ENCODE results near the gene SPATA45.

The SPATA45 gene

GRCh38 chr1:212847549-212847948 is at the start of gene SPATA45:
TSS of gene SPATA45 (minus strand) at chr1:212847649. CDS start at chr1:212836149, 11,500 bp downstream.
- ATAC-seq (ENCODE audit: low read depth) (no peak), DNase-seq (ENCODE audit: low spot score) (no peak)
- Histone ChIP-seq H3K36me3 (ENCODE audit: low read depth) (no peaks in the 10 kb centered on the region), H3K4me1 (ENCODE audit: insufficient read depth, poor library complexity, severe bottlenecking) (no peaks in the 10 kb centered on the region), H3K4me3 (ENCODE audit: severe bottlenecking) (no peak within 1 kb of the TSS), H3K9me3 (ENCODE audit: severe bottlenecking) (no peaks in the 10 kb centered on the region), H3K27me3 (ENCODE audit: insufficient read depth, poor library complexity, severe bottlenecking) (no peaks in the 10 kb centered on the region), H3K27ac (ENCODE audit: poor library complexity, severe bottlenecking) (no peak within 1 kb of the TSS)
- TF ChIP-seq CTCF (IDR thresholded peaks at IDR 0.05; ENCODE audit: poor library complexity, severe bottlenecking): no peak

- H3K4me1 ChIP-seq (ENCODE audit: insufficient read depth, poor library complexity, severe bottlenecking): no peaks in the 10 kb centered on the region
- H3K27ac ChIP-seq (ENCODE audit: poor library complexity, severe bottlenecking): no peak overlapping the region
- no peaks in the 10 kb centered on the region for H3K9me3 ChIP-seq (ENCODE audit: severe bottlenecking)
- TF ChIP-seq CTCF (IDR thresholded peaks at IDR 0.05; ENCODE audit: poor library complexity, severe bottlenecking): no peak
- no peak overlapping the region for H3K4me3 ChIP-seq (ENCODE audit: severe bottlenecking)
- DNase-seq (ENCODE audit: low spot score) (no peak), ATAC-seq (ENCODE audit: low read depth) (no peak)
- H3K36me3 ChIP-seq (ENCODE audit: low read depth): peaks cover 20% of the 10 kb centered on the region
- H3K27me3 ChIP-seq (ENCODE audit: insufficient read depth, poor library complexity, severe bottlenecking): no peaks in the 10 kb centered on the region
These were observed 44.7 kb upstream of the SPATA45 start for GRCh38 chr1:212892108-212892507.

GRCh38 chr1:212884592-212884991 is 37.1 kb upstream of the SPATA45 start:
- TF ChIP-seq CTCF (IDR thresholded peaks at IDR 0.05; ENCODE audit: poor library complexity, severe bottlenecking): no peak
- Histone ChIP-seq H3K27me3 (ENCODE audit: insufficient read depth, poor library complexity, severe bottlenecking) (no peaks in the 10 kb centered on the region), H3K4me3 (ENCODE audit: severe bottlenecking) (no peak overlapping the region), H3K27ac (ENCODE audit: poor library complexity, severe bottlenecking) (no peak overlapping the region), H3K4me1 (ENCODE audit: insufficient read depth, poor library complexity, severe bottlenecking) (no peaks in the 10 kb centered on the region), H3K36me3 (ENCODE audit: low read depth) (peaks cover 20% of the 10 kb centered on the region), H3K9me3 (ENCODE audit: severe bottlenecking) (no peaks in the 10 kb centered on the region)
- ATAC-seq (ENCODE audit: low read depth): no peak
- DNase-seq (ENCODE audit: low spot score): no peak

GRCh38 chr1:212879947-212880690 is 32.7 kb upstream of the SPATA45 start:
- no peak for ATAC-seq (ENCODE audit: low read depth)
- TF ChIP-seq CTCF (IDR thresholded peaks at IDR 0.05; ENCODE audit: poor library complexity, severe bottlenecking): no peak
- H3K36me3 ChIP-seq (ENCODE audit: low read depth): peaks cover 12% of the 10 kb centered on the region; the same call in 1 of the 2 replicates

GRCh38 chr1:212878418-212878817 is 31.0 kb upstream of the SPATA45 start:
- TF ChIP-seq CTCF (IDR thresholded peaks at IDR 0.05; ENCODE audit: poor library complexity, severe bottlenecking): no peak
- H3K36me3 ChIP-seq (ENCODE audit: low read depth): peaks cover 17% of the 10 kb centered on the region

More at GRCh38 chr1:212879947-212880690, 32.7 kb upstream of the SPATA45 start:
- no peak for DNase-seq (ENCODE audit: low spot score)
- H3K27ac ChIP-seq (ENCODE audit: poor library complexity, severe bottlenecking): no peak overlapping the region
- H3K27me3 ChIP-seq (ENCODE audit: insufficient read depth, poor library complexity, severe bottlenecking): no peaks in the 10 kb centered on the region
- no peak overlapping the region for H3K4me3 ChIP-seq (ENCODE audit: severe bottlenecking)
- no peaks in the 10 kb centered on the region for H3K4me1 ChIP-seq (ENCODE audit: insufficient read depth, poor library complexity, severe bottlenecking)
- H3K9me3 ChIP-seq (ENCODE audit: severe bottlenecking): no peaks in the 10 kb centered on the region

More at GRCh38 chr1:212878418-212878817, 31.0 kb upstream of the SPATA45 start:
- Histone ChIP-seq H3K27ac (ENCODE audit: poor library complexity, severe bottlenecking) (no peak overlapping the region), H3K9me3 (ENCODE audit: severe bottlenecking) (no peaks in the 10 kb centered on the region), H3K27me3 (ENCODE audit: insufficient read depth, poor library complexity, severe bottlenecking) (no peaks in the 10 kb centered on the region), H3K4me1 (ENCODE audit: insufficient read depth, poor library complexity, severe bottlenecking) (no peaks in the 10 kb centered on the region), H3K4me3 (ENCODE audit: severe bottlenecking) (no peak overlapping the region)
- no peak for DNase-seq (ENCODE audit: low spot score)
- ATAC-seq (ENCODE audit: low read depth): no peak

All from RWPE2 (cell line).